ENCODE measurements around the gene DMRTC2.

- no peak for TF ChIP-seq POLR2A (IDR thresholded peaks at IDR 0.05; ENCODE audit: low read length)
- no peak for TF ChIP-seq GATA1 (IDR thresholded peaks at IDR 0.05; ENCODE audit: low read depth, low read length)
Observed at GRCh38 chr19:41796362-41796761, 48.5 kb upstream of the DMRTC2 start, which contains the start of gene CEACAM3.

Data from erythroblast (primary cell).